HG03066 (cell line): ENCODE results near the gene RAB20.
"Not testable (repeated sequence)": the region's sequence is repeated elsewhere in the genome, so short reads cannot be mapped to it uniquely, and the experiment has no call there.

Experiments used
- ATAC-seq: cut with Tn5 transposase; IDR thresholded peaks from one replicate; pipeline ENCODE4 v1.9.1; 2021; ENCODE audit warnings: low read depth; ENCODE audit not compliant: unreplicated experiment

Gene RAB20, protein sequence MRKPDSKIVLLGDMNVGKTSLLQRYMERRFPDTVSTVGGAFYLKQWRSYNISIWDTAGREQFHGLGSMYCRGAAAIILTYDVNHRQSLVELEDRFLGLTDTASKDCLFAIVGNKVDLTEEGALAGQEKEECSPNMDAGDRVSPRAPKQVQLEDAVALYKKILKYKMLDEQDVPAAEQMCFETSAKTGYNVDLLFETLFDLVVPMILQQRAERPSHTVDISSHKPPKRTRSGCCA

DNA sequence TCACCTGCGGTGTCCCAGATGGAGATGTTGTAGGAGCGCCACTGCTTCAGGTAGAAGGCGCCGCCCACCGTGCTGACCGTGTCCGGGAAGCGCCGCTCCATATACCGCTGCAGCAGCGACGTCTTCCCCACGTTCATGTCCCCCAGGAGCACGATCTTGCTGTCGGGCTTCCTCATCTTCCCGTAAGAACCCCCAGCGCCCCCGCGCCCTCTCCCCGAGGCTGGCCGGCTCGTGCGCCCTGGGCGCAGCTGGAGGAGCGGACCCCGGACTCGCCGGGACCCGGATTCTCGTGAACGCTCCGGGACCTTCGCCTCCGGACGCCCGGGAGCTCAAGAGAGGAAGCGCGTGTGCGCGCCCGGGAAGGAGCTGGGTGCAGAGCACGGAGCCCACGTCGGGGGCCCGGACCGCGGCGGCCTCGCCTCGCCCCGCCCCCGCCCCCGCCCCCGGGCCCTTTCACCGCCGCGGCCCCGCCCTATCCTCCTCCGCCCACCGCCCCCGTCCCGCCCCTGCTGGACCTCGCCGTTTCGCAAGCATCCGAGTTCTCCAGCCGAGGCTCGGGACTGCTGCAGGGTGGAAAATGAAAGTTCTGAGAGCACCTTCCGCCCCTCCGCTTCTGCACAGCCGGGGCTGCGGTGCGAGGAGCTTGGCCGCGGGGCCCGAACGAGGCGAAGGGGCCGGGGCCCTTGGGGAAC is at the start of gene RAB20:
Gene RAB20, minus strand, starts transcription at position 379 of the 692 bp plus-strand sequence. Its CDS starts 203 bp downstream, at position 176.
- ATAC-seq, result peak; percentile 71

DNA sequence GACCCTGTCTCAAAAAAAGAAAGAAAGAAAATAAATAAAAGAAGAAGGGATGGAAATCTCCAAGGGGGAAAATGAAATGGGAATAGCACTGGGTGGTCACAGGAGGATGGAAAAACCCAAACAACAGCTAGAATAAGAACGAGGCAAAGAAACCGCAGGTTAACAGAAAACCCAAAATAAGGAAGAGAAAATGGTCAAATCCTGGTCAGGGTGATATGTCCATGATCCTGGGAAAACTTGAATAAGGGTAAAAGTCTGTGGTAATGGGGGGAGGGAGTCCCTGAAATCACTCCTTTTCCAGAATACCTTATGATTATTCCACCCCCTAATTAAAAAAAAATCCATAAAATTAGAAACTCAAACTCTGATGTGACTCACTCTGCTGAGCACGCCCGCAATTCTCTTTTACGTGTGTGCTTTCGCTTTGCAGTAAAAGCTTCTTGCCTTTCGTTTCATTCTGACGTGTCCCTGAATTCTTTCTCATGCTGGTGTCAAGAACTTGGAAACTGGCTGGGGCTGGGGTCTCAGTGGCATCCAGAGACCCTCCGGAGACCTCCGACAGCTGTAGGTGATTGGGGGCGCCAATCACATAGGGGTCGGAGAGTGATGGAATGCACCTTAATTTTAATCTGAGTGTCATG is 49.6 kb upstream of the RAB20 start:
- ATAC-seq, result peak; percentile 41

DNA sequence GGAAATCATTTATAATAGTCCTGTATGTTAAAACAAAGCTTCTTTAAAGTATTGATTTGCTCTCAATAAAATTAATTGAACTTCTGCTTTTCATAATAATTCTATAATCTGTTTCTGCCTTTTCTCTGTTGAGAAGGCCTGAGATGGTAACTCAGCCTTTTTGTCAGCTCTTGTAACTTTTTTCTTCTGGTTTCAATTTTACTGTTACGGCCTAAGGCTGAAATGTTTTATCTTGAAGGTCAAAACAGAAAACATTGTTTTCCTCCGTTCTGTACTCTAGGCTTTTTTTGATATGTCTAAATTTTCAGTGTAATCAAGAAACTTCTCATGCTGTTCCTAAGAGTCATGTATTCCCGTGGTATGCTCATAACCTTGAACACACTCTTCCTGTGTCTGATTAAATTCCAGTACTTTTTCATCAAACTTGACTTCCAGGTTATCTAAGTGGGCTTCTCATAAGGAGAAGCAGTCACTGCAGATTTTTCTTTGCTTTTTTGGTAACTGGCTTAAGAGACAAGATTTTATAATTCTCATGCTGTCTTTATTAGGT is 46.2 kb upstream of the RAB20 start:
- ATAC-seq, result no peak

DNA sequence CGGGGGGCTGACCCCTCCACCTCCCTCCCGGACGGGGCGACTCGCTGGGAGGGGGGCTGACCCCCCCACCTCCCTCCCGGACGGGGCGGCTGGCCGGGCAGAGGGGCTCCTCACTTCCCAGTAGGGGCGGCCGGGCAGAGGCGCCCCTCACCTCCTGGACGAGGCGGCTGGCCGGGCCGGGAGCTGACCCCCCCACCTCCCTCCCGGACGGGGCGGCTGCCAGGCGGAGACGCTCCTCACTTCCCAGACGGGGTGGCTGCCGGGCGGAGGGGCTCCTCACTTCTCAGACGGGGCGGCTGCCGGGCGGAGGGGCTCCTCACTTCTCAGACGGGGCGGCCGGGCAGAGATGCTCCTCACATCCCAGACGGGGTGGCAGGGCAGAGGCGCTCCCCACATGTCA is 44.8 kb upstream of the RAB20 start:
- not testable (repeated sequence) for ATAC-seq

DNA sequence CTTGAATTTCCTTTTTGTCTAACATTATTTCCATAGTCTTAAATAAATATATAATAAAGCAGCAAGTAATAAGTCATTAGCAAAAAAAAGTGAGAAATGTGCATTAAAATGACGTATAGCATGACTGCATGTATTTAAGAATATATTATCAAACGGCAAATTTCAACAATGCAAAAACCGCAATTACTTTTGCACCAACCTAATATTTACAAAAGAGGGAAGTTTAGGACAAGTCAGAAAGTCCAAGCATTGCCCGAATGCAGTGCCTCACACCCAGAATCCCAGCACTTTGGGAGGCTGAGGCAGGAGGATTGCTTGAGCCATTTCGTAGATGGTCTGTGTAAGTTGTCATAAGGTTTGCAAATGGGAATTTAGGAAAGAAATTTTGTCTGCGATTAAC is 43.6 kb upstream of the RAB20 start:
- no peak for ATAC-seq

DNA sequence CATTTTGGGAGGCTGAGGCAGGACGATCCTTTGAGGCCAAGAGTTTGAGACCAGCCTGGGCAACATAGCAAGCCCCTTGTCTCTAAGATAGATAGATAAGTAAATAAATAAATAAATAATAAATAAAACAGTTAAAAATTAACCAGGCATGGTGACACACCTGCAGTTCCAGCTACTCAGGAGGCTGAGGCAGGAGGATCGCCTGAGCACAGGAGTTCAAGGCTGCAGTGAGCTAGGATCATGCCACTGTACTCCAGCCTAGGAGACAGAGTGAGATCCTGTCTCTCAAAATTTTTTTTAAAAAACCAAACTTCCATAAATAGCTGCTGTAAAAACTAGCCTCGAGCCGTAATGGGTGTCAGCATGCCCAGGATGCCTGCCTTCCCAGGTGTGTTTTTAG is 39.5 kb upstream of the RAB20 start:
- no peak for ATAC-seq

DNA sequence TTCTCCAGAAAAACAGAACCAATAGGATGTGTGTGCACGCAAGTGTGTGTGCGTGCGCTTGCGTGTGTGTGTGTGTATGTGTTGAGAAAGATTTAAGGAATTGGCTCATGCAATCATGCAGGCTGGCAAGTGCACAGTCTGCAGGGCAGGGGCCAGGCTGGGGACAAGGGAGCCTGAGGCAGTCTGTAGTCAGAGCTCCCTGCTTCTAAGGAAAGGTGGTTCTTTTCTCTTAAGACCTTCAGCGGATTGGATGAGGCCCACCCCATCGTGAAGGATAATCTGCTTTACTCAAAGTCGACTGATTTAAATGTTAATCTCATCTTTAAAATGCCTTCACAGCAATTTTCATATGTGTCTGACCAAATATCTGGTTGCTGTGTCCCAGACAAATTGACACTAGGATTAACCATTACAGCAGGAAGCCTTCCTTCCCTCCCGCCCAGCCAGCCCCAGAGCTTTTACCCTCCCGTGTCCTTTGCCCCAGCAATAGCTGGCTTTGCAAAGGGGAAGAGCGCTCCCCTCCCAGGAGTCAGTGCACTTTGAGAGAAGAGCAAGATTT is 38.8 kb upstream of the RAB20 start:
- ATAC-seq, result no peak

DNA sequence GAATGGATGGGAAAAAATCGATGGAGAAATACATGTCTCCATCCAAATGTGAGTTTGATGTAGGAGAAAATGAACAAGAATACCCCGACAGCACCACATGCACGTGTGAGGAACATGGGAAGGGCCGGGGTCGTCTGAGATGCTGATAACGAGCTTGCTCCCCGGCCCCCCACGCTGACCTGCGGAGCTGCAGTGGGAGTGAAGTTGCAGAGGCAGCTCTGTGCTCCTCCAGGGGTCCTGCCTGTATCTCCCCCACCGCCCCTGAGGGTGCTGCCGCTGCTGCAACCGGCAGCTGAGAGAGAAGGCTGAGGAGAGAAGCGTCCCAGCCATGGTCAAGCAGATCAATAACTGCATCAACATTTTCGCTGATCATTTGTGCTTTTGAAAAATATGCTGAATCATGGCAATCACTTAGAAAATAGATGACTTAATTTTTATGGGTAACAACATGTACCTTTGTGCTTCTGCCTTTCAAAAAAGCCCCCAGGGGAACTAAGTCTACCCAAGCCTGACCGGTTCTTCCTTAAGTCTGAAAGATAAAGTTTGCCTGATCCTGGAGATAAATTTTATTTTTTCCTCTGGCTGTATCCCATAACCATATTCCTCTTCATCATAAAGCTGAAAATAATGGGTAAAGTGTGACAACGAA is 35.6 kb upstream of the RAB20 start:
- ATAC-seq, result no peak

DNA sequence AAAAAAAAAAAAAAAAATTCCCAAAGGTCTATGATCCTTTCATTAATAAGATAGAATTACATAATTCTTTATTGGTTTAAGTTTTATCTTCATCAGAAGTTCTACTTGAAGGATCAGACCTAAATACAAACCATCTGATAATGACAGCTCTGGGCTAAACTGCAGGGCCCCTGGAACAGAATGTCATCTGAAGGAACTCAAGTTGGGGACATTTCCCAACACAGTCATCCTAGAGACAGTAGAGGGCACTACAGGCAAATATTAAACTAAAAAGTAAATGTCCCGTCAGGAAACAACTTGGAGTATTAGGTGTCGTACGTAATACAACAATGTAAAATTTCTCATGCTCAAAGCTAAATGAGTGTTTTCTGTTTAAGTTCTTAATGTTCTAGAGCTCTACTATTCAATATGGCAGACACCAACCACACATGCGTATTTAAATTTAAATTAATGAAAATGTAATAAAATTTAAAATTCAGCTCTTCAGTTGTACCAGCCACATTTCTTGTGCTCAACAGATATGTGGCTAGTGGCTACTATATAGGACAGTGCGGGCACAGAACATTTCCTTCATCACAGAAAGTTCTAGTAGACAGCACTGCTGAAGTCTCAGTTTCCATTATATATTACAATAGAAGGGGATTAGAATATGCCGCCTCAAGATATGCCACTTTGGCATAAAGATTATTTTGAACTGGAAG is 32.1 kb upstream of the RAB20 start:
- ATAC-seq, result peak; percentile 92

DNA sequence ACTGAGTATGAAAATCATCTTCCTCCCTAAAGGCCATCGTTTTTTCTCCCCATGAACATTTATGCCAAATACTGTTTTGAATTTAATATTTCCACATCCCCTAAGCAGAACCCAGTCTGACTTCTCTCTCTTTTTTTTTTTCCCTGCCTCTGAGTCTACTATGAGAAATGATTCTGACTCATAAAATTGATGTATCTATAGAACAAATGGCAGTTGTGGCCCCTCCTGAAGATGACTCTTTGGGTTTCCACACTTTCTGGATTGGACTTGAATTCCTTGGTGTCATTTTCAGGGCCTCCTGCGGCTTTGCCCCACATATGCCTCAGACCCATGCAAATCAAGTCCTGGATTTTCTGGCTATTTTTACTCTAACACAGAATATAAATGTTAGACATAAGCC is 31.1 kb upstream of the RAB20 start:
- ATAC-seq, result no peak

DNA sequence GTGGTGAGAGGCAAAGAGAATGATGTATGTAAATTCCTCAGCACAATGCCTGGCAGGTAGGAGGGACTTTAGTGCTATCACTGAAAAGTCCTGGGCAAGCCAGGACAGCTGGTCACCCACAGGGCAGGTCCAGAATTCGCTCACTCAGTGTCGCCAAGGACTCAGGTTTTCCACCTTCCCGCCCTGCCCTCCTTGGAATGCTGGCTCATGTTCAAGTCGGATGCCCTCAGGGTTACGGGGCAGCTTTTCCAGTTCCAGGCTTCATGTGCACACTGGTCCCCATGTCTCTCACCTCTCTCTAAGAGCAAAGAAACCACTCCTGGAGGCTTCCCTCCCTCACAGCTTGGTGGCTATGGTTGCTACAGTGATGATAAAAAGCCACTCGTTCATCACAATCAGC is 29.1 kb upstream of the RAB20 start:
- no peak for ATAC-seq

DNA sequence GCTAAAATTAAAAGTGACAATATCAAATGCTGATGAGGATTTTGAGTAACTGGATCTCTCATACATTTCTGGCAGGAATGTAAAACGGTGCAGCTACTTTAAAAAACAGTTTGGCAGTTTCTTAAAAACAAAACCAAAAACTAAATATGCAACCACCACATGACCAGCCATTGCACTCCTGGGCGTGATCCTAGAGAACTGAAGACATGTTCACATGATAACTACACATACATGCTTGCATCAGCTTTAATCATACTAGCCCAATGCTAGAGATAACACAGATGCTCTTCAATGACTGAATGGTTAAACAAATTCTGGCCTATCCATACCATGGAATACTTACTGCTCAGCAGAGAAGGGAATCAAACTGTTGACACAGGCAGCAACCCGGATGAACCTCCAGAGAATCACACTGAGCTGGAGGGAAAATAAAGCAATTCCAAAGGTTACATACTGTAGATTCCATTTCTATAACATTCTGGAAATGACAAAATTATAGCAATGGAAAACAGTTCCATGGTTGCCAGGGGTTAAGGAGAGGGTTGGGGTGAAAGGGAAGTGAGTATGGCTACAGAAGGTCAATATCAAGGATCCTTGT is 28.4 kb upstream of the RAB20 start:
- no peak for ATAC-seq

DNA sequence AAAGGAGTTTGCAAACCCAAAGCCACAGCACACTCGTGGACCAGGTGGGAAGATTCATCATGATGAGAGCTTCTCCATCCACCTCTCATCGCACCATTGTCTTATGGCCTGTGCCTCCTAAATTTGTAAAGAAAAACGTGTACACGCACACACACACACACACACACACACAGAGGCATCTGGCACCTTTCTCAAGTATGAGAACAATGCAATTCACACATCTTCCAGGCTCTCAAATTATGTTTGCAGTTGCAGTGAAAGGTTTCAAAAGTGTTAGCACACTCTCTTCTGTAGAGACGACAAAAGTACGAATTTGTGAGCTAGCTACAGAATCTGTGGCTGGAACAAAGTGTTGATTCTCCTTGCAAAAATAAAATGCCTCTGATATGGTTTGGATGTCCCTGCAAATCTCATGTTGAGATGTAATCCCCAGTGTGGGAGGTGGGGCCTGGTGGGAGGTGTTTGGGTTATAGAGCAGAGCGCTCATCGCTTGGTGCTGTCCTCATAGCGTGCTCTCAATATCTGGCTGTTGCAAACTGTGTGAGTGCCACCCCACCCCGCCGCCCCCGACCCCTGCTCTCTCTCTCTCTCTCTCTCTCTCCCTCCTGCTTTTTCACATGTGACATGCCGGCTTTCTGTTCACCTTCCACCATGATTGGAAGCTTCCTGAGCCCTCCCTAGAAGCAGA is 21.8 kb upstream of the RAB20 start:
- no peak for ATAC-seq

DNA sequence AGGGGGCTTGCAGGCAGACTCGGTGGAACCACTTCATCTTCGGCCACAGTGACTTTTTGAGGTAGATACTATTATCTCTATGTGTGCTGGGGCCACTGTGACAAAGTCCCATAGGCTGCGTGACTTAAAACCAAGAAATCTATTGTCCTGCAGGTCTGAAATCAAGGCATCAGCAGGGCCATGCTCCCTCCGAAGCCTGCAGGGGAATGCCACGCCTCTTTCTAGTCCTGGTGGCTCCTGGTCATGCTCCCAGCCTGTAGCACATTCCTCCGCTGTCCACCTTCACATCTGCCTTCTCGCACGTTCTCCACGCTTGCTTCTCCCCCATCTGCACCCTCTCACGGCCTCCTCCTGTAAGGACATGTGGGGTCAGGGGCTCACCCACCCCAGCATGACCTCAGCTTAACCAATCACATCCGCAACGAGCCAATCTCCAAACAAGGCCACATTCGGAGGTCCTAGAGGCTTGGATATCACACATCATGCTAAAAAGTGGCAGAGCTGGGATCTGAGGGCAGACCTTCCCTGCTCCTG is 21.0 kb upstream of the RAB20 start:
- ATAC-seq, result no peak

DNA sequence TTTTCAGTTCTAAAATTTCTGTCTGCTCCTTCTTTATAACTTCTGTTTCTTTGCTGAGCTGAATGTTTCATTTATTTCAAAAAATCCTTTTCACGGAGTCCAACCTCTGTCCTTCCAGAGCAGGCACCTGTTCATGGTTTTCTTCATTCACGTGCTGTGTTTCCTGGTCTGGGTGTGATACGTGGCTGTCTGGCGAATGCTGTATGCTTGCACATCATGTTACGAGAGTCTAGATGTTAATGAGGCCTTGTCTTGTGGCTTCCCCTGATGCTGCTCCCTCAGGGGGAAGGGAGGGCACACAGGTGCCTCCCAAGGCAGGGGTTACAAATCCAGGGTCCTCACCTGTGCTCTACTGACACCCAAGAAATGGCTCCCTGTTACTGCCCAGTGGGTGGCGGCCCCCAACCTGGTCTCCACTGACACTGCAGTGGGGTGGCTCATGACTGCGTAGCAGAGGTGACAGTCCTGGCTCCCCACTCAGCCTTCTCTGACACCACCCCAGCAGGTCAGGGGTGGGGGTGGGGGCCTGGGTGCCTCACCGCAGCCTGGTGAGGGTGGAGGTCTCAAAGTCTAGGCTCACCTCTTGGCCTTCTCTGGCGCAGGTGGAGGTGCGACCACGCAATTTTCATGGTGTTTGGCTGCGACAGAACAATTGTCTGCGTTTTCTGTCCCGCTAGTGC is 20.1 kb upstream of the RAB20 start:
- ATAC-seq, result no peak

DNA sequence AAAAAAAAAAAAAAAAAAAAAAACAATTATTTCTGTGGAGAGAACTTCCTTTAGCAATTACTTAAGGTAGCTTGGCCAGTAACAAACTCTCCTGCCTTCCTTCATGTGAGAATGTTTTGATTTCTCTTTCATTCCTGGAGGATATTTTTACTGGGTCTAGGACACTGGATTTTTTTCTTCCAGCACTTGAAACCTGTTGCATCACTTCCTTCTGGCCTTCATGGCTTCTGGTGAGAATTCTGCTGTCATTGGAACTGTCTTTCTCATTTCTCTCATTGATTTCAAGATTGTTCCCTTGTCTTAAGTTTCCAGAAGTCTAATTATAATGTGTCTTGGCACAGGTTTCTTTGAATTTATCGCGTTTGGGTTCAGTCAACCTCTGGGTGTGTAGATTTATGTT is 19.3 kb upstream of the RAB20 start:
- ATAC-seq, result no peak

DNA sequence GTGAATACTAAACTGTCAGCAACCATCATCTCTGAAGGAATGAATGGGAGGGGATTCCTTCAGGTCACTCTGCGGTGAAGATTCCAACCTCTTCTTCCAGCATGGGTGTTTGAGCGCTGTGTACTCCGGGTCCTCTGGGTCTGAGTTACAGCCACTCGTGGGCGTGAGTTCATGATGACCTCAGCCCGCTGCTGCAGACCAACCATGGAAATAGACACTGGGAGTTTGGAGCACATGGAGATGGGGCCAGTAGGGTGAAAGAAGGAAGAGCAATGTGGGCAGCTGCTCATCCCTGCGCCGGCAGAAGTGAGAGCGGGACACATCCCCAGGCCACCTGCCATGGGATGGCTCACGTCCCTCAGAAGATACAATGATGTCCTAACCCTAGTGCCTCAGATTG is 16.8 kb upstream of the RAB20 start:
- no peak for ATAC-seq

DNA sequence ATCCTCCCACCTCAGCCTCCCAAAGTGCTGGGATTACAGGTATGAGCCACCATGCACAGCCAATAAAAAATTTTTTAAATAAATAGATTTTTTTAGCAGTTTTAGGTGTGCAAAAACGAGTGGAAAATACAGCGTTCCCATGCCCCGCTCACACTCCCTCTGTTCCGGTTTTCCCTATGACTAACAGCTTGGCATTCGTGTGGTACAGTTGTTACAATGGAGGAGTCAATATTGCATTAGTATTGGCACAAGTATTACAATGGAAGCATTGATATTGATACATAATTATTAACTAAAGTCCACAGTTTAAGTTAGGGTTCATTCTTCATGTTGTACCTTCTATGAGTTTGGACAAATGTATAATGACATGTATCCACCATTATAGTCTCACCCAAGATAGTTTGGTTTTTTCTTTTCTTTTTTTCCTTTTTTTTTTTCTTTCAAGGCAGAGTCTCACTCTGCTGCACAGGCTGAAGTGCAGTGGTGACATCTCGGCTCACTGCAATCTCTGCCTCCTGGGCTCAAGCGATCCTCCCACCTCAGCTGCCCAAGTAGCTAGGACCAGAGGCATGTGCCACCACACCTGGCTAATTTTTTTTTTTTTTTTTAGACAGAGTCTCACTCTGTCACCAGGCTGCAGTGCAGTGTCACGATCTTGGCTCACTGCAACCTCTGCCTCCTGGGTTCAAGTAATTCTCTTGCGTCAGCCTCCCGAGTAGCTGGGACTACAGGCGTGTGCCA is 15.4 kb upstream of the RAB20 start:
- no peak for ATAC-seq
